ENCODE measurements around the gene ARNT2. TPM values are rescaled to one million over a fixed set of nuclear protein-coding genes. Genes with fewer than 3 reads are reported as not detected.
A peak's percentile ranks its signal among the peaks of the same experiment; 100 is the strongest.

Gene ARNT2
- polyA plus RNA-seq, 1 donor: 6.2 TPM

DNA sequence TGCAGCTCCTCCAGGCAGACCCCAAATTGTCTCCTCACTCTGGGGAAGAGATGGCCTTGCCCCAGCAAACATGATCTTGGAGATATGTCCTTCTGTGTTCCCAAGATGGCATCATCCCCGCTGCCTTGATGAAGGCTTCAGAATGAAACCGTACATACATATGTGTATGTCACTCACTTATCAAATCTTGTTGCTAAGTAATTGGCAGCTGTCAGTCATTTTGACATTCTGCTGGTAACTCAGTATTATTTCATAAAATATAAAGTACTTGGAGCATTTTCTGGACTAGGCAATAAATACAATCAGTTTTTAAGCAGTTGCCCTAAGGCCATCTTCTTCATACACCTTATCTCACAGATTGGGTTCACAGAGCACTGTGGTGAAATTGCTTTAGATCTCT is 62.4 kb downstream of the ARNT2 start:
- no peak for DNase-seq

DNA sequence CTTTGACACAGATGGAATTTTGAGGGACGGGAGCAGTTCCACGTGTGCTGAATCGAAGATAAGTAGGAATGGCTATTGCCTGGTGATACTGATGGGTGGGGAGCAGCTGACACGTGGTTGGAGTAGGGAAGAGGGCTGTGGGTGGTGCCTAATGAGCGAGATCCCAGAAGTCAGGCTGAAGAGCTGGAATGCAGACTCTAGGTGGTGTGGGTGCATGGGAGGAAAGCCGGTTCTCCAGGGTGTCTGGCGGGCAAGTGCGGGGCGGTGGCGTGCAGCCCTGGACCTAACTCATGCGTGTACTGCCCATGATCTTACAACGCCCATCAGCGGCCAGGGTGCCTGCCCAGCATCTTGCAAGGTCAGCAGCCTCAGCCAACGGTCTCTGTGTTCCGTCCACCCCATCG is 63.1 kb downstream of the ARNT2 start:
- DNase-seq: no peak

DNA sequence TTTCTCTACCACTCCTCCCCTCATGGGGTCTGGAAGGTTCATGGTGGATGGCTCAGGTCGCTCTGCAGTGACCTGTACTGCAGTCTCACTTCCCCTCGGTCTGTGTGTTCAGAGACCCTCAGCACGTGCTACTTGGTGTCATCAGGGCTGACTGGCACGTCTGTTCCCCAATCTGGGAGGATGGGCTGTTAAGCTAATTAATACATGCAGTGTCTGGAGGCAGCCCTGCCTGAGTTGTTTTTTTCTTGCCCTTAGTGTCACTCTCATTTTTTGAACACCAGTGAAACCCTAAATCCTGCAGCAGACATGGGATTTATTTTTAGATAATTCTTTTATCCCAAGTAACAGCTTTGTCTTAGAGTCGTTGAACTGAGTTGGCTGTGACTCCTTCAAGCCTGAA is 64.6 kb downstream of the ARNT2 start:
- DNase-seq: no peak

DNA sequence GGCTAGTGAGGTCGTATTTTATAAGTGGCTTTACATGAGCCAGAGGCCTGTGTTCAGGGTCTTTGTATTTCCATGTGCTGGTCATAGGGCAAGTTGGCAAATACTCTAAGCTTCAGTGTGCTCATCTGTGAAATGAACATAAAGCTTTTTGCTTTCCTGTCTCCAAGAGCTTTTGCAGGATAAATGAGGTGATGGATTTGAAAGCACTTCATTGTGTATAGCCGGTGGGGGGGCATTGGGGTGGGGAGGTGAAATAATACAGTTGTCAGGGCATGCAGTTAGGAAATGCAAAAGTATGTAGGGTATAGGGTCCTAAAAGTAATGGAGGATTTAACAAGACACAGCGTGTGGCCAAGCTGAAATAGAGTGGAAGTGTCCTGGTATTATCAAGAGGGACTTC is 67.7 kb downstream of the ARNT2 start:
- DNase-seq: no peak

DNA sequence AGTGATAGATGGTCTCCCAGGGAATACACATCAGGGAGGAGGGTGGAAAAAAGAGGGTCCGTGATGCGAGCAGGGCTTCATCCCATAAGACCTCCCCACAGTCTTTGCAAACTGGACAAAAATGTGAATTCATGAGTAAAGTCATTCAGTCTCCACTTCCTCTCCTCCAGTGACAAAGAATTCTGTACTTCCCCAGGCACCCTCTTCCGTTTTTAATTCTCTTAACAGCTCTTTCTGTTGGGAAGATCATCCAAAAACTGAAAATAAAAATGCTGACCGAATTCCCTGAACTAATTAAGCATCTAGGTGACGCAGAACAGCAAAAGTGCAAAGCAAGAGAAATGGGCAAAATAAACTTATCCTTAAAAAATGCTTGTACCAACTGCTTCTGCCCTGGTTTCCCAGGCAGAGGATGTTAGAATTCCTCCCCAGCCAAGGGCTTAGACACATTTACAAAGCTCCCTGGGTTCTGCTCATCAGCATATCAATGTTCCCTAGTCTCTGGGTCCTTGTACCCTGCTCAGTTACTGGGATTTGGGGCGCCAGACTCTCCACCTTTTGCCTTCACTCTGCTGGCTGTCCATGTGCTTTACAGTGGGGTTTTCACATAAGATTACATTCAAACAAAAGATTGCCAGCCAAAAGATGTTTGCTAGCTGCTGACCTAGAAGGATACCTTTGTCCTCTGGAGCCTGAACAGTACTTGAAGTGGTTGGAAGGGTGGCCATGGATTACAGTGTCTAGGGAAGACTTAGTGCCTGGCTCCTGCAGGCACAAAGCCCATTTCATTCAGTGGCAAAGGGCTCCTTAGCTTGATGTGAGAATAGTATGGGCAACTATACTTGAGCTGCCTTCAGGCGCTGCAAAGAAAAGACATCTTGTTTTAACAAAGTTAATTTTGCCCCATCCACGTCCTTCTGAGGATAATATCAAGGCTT is 69.4 kb downstream of the ARNT2 start:
- no peak for DNase-seq

DNA sequence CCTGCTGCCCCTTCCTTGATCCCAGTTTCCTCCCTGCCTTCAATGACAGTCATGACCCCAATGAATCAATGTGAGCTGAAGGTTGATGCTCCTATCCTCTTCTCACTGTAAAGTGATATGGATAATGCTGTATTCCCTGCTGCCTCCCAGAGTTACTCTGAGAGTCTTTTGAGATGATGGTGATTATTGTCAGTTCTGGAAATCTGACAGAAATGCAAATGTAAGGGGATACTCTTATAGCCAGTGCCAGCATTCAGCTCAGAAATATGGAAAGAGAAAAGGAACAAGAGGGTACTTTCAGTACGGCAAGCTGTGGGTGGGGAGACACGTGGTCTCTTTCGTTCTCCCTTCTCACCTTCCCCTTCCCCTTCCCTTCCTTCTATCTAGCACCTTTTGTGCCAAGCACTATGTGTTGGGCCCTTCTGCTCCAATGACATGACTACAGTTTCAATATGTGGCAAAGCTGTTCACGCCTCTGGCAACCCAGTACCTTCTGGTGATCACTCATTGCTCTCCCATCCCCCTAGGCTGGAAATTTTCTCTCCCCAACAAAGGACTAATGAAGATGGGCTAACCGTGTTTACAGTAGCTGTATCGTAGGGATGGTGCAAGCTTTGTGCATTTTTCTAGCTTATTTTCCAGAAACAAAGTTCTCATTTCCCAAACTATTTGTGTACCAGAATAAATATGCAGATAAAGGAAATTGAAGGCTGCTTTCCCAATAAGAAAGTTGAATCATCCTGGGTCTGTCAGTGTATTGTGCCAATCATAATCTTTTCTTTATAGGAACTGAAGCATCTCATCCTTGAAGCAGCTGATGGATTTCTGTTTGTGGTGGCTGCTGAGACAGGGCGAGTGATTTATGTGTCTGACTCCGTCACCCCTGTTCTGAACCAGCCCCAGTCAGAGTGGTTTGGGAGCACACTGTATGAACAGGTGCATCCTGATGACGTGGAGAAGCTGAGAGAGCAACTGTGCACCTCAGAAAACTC is 70.3 kb downstream of the ARNT2 start:
- DNase-seq: no peak

DNA sequence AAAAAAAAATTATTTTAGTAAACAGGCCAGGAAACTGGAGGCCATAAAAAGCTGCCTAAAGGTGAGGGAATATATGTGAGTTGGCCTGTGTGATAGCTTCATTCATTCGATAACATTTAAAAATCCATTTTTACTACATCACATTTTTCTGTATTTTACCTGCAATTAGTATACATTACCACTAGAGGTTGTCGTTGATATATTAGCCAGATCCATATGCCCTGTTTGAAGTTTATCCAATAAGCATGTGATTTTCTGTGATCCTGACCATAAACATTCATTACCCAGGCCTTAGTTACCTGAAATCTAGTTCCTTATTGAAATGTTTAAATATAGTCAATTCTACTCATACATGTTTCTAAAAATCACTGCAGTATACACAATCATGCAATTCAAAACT is 71.4 kb downstream of the ARNT2 start:
- no peak for DNase-seq

DNA sequence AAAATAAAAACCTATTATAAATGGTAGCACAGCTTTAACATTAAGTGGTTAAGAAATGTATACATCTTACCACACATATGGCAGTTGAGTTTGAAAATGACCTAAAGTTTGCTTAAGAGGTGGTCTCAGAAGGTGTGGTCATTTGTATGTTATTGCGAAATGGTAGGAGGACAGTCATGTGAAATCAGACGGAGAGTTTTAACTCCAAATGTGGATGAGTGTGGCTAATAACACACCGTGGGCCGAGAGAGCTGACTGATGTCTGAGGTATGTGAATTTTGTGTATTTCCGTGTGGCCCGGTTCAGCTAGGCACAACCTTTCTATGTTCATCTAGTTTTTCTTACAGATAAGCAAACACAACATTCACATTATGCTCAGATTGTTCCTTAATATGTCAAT is 71.9 kb downstream of the ARNT2 start:
- DNase-seq: no peak

DNA sequence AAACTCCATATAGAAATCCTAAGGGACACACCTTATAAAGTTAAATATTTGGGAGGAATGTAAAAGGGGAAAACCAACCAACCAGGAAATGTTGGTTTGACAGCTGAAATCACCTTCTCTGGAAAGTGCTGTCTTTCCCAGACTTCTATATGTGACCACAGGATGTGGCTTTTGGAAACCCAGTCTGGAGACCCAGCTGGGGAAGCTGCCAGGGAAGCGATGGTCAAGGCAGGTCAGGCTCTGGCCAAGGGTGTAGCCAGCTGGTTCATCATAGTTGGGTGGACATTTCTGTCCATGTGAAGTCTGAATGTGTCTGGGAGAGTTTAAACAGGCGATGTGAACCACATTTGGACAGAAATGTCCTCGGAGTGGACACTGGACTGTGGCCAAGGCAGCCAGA is 73.9 kb downstream of the ARNT2 start:
- no peak for DNase-seq

DNA sequence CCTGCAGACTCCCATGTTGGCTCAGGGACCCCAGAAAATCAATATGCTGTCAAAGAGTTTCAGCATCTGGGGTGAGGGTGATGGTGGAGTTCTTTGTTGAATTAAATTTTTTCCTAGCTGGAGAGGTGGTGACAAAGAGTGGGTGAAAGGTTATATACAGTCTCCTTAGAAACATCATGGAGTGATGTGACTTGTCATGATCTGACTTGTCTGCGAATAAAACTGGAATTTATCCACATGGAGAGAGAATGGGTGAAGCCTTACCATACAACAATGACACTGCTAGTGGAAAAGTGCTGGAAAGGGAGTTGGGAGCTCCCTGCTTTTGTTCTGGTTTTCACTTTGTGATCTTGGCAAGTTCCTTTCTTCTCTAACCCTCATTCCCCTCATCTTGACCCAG is 75.0 kb downstream of the ARNT2 start:
- no peak for DNase-seq

DNA sequence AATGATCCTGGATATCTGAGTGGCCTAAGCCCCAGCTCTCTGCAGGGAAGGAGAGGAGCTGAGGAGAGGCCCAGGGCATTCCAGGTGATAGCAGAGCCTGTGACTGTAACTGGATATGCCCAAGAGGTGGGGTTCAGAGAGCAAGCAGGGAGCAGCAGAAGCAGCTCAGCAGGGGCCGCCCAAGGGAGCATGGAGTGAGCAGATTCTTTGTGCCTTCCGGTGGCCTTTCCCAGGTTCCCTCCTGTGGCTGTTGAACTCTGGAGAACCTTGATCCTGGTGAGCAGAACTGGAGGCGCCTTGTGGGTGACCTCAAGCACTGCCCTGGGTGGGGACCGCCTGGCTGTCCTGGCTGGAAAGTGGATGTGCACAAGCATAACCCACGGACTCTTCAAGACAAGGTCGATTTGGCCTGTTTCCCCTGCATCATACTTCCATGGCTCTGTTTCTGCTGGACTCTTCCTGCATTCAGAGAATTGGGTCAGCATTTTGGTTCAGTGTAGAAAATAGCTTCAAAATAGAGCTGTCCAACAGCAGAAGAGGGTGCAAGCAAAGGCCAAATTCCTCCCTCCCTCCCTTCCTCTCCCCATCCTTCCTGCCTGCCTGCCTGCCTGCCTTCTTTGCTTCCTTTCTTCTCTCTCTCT is 76.1 kb downstream of the ARNT2 start:
- DNase-seq: no peak

DNA sequence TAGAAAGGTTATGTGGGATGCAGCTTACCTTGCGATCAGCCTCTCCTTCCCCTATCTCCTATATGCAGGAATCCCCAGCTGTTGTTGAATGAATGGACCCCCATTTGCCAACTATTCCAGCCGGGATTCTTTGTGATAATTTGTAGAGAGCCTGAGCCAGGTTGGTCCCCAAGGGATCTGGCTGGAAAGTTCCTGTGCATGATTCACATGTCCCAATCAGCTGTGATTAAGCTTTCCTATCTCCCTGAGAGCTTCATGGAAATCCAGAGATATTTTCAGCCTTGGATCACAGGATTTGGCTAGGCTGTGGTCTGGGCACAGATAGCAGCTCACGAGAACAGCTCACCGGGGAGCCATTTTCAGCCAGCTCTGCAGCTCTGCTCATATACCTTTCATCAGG is 76.7 kb downstream of the ARNT2 start:
- DNase-seq: peak; percentile 38

DNA sequence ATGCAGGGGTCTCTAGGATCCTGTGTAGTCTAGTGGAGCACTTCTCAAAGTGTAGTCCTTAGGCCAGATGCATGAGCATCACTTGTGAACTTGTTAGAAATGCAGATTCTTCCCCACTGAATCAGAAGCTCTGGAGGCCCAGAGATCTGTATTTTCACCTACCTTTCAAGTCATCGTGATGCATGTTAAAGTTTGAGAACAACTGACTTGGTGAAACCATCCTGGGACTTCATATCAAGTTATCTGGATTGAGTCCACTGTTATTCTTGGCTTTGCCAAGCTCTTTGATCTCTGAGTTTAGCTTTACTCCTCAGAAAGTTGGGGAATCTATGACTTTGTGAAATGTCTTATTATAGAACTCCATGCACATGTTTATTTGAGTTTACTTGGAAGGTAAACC is 78.5 kb downstream of the ARNT2 start:
- no peak for DNase-seq

DNA sequence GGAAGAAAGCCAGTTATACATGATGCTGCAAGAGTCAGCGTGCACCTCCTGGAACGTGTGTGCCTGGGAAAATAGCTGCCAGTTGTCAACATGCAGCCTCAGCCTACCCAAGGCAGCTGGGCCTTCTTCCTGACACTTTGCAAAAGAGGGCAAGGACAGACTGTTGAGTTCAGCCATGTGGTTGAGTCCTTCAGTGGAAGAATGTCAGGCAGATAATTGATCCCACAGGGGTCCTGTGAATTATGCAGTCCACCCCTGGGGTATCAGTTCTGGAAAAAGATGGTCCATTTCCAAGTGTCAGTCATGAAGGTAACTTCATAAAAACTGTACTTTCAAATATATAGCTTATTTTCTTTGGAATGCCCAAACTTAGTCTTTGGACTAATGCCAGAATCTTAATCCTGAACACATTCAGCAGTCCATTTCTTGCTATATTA is 79.6 kb downstream of the ARNT2 start:
- no peak for DNase-seq

DNA sequence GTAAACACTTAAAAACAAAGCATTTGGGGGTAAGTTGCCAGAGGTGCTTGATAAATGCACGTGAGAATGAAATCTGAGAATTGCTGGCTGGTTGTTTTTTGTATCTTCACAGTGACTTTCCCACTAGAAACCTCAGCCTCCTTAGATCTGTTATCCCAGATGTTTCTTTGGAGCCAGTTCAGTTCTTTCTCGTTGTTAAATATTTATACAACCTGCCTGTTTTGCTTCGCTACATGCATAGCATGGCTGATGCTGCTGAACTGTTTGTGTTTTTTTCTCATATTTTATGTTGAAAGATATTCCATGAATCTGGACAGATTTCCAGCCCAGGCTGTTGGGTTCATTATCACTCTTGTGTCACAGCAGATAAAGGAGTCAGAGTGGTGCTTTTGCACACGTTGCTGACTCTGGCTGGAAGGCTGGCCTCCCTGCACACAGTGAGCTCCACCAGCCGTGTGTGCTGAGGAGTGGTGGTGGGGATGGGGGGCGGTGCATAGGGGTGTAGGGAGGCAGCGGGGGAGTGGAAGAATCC is 80.2 kb downstream of the ARNT2 start:
- no peak for DNase-seq

DNA sequence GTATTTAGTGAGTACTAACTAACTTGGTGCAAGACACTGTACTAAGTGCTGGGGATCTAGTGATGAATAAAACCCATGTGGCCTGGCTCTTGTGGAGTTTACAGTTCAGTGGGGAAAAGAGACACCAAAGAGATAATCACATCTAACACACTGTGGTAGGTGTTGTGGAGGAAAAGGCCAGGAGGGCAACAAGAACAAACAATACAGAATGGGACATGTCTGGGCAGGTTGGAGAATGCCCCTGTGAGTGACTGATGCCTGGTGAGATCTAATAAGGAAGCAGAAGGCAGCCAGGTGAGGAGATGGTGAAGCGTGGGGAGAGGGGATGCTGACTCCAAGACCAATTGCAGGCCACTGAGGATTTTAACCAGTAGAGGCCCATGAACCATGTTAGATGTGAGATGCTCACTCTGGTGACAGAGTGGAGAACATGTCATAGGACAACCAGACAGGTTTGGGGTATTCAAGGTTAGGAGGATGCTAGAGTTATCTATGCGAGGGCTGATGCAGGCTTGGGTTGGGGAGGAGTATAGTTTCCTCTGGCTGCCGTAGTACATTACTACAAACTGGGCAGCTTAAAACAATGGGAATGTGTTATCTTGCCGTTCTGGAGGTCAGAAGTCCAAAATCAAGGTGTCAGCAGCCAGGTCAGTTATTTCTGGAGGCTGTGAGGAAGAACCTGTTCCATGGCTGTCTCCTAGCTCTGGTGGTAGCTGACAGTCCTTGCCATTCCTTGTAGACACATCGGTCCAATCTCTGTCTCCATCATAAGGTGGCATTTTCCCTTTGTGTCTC is 81.4 kb downstream of the ARNT2 start:
- no peak for DNase-seq

DNA sequence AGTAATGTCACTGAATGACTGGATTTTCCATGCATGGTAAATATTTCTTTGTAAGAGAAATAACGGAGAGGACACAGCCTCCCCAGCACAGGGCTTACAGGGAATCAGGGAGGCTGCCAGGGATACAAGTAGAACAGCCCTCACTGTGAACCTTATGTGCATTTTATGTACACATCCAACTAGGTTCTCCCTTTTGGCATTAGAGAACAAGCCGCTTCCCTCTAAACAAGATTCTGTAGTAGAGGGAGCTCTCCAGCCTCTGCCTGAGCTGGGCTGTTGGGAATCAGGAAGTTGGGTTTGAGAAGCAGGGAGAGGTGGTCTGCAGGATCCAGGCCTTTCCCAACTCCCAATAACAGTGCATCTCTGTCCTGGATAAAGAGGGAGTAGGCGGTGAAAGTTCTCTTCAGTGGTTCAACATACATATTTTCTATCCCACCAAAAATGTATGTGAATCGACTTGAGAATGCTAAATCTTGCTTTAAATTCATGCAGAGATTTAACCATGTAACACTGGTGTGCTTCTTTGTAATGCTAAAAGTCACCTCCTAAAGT is 83.7 kb downstream of the ARNT2 start:
- DNase-seq: no peak

DNA sequence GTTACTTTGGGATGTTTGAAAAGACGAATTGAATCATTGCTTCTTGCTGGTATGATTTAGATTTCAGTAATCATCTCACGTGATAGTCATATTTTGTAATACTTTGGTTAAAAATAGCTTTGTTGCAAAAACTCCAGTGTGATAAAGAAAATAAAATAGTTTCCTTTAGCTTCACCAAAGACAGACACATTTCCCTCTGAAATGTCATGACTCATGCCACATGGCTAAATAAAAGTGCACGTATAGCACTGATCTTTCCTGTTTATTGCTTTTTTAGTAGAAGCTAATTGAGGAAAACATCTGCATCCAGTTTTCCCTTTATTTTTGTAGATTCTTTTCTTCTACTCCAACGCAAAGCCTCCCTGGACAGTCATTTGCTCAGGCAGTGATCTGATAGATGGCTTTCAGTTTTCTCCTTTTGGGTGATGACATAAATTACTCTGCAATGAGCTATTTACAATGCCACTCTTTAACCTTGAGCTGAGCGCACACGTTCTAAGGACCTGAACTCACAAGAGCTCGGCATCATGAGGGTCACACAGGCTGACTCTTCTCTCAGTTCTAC is 84.9 kb downstream of the ARNT2 start:
- DNase-seq: no peak

DNA sequence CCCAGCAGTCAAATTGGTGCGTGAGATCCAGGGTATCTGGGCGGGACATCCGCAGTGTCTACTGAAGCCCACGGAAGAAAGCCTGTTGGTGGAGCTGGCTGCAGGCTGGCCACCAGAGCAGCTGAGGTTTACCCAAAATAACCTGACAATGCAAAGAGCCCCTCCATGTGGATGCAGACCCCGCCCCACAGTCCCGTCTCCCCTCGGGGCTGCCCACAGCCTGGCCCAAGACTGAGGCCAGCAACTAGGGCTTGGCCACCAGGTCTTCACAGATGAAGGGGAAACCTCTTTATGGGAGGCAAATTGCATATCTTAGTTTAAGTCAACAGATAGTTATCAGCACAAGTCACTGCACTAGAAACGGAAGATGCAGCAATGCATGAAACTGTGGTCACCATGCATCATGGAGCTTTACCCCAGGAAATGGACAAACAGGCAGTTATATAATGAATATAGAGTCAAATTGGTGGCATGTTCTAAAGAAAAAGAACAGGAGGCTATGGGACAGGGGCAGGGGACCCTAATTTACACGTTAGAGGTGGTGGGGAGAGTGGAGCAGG is 86.3 kb downstream of the ARNT2 start:
- DNase-seq: no peak

DNA sequence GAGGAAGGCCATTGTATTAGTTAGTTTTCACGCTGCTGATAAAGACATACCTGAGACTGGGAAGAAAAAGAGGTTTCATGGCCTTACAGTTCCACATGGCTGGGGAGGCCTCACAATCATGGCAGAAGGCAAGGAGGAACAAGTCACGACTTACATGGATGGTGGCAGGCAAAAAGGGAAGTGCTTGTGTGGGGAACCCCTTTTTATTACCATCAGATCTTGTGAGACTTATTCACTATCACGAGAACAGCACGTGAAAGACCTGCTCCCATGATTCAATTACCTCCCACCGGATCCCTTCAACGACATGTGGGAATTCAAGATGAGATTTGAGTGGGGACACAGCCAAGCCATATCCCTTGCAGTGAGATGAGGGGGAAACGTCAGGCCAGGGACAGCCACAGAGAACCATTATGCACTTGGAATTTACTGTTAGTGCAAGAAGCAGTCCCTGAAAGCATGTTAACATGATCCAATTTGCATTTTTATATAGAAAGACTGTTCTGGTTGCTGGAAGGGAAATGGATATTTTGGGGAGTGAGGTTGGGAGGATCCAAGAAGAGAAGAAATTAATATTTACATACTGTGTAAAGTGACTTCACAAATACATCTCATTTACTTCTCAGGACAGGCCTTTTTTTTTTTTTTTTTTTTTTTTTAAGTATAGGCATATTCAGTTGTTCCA is 87.1 kb downstream of the ARNT2 start:
- no peak for DNase-seq
